Thyroid gland (tissue), 4 donors: ENCODE data around the gene UBXN11.

Experiments
- CTCF ChIP-seq, 6 experiments: fragments of 200-600 bp in 3 of 6; fragments of 450-650 bp in 3 of 6; sonication (generic) in 3 of 6; IDR thresholded peaks; one replicate each; pipeline ENCODE4 v1.5.1; 2016 to 2019; ENCODE audit warnings: antibody characterized with exemption in 6 of 6, mild to moderate bottlenecking in 2 of 6, inconsistent platforms in 1 of 6, moderate library complexity in 1 of 6
- POLR2A ChIP-seq, 2 donors: fragments of 450-650 bp; IDR thresholded peaks; one replicate each; pipeline ENCODE4 v1.6.1; 2017; ENCODE audit warnings: antibody characterized with exemption in 2 of 2, mild to moderate bottlenecking in 2 of 2, moderate library complexity in 1 of 2

- TF ChIP-seq CTCF (IDR thresholded peaks at IDR 0.05), result no peak
- TF ChIP-seq POLR2A (IDR thresholded peaks at IDR 0.05), result no peak
Observed at GRCh38 chr1:26276432-26276838, 30.0 kb downstream of the UBXN11 start.
